H1 (cell line): ENCODE data around the gene USH1C.

Experiments used
- ATF2 ChIP-seq: IDR thresholded peaks from 2 replicates; pipeline ENCODE4 v1.6.1; 2012; ENCODE audit warnings: low read length, inconsistent platforms
- BCL11A ChIP-seq, 2 experiments: IDR thresholded peaks; one replicate each; pipeline ENCODE4 v1.6.1; 2011; ENCODE audit warnings: low read depth in 2 of 2, low read length in 2 of 2, mild to moderate bottlenecking in 2 of 2
- CTCF ChIP-seq, 3 experiments: IDR thresholded peaks; 1 replicate in 2 of 3; 2 replicates in 1 of 3; pipeline versions ENCODE4 v1.5.1 to v1.6.1; 2011; ENCODE audit warnings: low read length in 3 of 3, mild to moderate bottlenecking in 3 of 3, inconsistent platforms in 2 of 3, low read depth in 1 of 3, moderate library complexity in 1 of 3; ENCODE audit not compliant: insufficient read depth in 1 of 3; ENCODE audit errors: control extremely low read depth in 1 of 3
- TAF1 ChIP-seq: IDR thresholded peaks from 2 replicates; pipeline ENCODE4 v1.6.1; 2011; ENCODE audit warnings: mild to moderate bottlenecking, low read depth, low read length
- TEAD4 ChIP-seq: IDR thresholded peaks from 2 replicates; pipeline ENCODE4 v1.6.1; 2012; ENCODE audit warnings: low read depth, low read length, inconsistent platforms, mixed read lengths
- YY1 ChIP-seq: IDR thresholded peaks from 2 replicates; pipeline ENCODE4 v1.6.1; 2011; ENCODE audit warnings: low read depth, mild to moderate bottlenecking, low read length
- TF ChIP-seq, protein P1 (sequence below): IDR thresholded peaks from 2 replicates; pipeline ENCODE4 v1.6.1; 2012; ENCODE audit warnings: inconsistent platforms
- TF ChIP-seq, protein P2 (sequence below): IDR thresholded peaks from 2 replicates; pipeline ENCODE4 v1.6.1; 2011; ENCODE audit warnings: low read length, improper control_type of control experiment

DNA sequence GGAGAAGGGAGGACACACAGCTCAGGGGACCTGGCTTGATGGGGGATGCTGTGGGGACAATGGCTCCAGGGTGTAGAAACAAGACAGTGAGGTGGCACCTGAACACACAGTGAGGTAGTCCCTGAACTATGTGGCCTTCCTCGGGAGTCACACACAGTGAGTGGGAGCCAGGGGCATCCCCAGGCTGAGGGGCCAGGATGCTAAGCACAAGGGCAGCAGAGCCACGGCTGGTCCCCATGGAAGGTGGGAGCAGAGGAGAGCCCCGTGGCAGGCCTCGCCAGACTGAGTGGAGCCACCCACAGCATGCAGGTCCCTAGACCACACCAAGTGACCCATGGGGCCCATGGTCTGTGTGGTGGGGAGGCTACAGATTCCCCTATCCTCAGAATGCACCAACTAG is 41.6 kb downstream of the USH1C start:
- no peak for TF ChIP-seq YY1
- TF ChIP-seq ATF2 = no peak
- TF ChIP-seq CTCF (IDR thresholded peaks at IDR 0.05; ENCODE audit: control extremely low read depth in 1 of 3, insufficient read depth in 1 of 3, low read depth in 1 of 3, low read length in 3 of 3) = no peak
- TF ChIP-seq, protein P1, sequence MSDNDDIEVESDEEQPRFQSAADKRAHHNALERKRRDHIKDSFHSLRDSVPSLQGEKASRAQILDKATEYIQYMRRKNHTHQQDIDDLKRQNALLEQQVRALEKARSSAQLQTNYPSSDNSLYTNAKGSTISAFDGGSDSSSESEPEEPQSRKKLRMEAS = no peak
- no peak for TF ChIP-seq BCL11A (IDR thresholded peaks at IDR 0.05; ENCODE audit: low read depth in 2 of 2, low read length in 2 of 2)
- TF ChIP-seq TEAD4 = no peak
- TF ChIP-seq, protein P2, sequence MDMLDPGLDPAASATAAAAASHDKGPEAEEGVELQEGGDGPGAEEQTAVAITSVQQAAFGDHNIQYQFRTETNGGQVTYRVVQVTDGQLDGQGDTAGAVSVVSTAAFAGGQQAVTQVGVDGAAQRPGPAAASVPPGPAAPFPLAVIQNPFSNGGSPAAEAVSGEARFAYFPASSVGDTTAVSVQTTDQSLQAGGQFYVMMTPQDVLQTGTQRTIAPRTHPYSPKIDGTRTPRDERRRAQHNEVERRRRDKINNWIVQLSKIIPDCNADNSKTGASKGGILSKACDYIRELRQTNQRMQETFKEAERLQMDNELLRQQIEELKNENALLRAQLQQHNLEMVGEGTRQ = no peak
- TF ChIP-seq TAF1 = no peak
